Measurements from ENCODE around the gene PRKCH.

DNA sequence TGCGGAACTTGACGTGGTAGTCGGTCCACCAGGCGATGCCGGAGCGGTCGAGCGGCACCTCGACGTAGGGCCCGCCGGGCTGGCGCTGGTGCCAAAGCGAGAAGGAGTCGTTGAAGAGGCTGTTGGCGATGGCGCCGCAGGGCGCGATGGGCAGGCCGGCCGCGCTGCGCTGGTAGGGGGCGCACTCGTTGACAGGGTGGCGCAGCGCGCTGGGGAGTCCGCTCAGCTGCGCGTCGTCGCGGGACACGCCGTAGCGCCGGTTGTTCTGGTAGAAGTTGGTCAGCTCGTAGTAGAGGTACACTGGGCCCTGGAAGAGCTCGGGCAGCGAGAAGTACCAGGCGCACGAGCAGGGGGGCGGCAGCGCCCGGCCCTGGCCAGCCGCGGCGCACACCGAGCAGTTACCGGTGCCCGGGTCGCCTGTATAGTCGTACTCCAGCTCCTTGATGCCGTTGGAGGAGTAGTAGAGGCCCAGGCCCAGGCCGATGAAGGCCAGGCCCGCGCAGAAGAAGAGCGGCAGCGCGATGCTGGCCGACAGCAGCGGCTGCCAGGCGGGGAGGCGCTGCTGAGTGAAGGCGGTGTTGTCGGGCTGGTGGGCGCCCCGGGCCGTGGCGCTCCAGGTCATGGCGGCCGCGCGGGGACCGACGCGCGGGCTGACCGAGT, 40.7 kb upstream of the PRKCH start:
- no peak for TF ChIP-seq ARNTL (CRISPR knock-in tag; IDR thresholded peaks at IDR 0.05; ENCODE audit: borderline replicate concordance, low read depth)
- no peak for TF ChIP-seq ZNF565 (CRISPR knock-in tag; conservative IDR thresholded peaks at IDR 0.05; ENCODE audit: low read depth)
- TF ChIP-seq, protein P1, sequence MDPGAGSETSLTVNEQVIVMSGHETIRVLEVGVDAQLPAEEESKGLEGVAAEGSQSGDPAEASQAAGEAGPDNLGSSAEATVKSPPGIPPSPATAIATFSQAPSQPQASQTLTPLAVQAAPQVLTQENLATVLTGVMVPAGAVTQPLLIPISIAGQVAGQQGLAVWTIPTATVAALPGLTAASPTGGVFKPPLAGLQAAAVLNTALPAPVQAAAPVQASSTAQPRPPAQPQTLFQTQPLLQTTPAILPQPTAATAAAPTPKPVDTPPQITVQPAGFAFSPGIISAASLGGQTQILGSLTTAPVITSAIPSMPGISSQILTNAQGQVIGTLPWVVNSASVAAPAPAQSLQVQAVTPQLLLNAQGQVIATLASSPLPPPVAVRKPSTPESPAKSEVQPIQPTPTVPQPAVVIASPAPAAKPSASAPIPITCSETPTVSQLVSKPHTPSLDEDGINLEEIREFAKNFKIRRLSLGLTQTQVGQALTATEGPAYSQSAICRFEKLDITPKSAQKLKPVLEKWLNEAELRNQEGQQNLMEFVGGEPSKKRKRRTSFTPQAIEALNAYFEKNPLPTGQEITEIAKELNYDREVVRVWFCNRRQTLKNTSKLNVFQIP (CRISPR knock-in tag; IDR thresholded peaks at IDR 0.05; ENCODE audit: borderline replicate concordance, low read depth): no peak

Data from SK-N-SH treated with all-trans-retinoic acid at 6 μM for 48 hours (cell line).